Measurements from ENCODE around the gene CITED1. TPM values are rescaled to one million over a fixed set of nuclear protein-coding genes. Genes with fewer than 3 reads are reported as not detected.
A peak's percentile ranks its signal among the peaks of the same experiment; 100 is the strongest.

The CITED1 gene, protein sequence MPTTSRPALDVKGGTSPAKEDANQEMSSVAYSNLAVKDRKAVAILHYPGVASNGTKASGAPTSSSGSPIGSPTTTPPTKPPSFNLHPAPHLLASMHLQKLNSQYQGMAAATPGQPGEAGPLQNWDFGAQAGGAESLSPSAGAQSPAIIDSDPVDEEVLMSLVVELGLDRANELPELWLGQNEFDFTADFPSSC
- total RNA-seq (1 to 10 TPM in 1 of 2 donors, under 1 TPM in 1; 0.39 to 3.8 TPM), polyA plus RNA-seq (ENCODE audit: insufficient read length in 6 of 6) (under 1 TPM in 5 of 6 donors, not detected in 1; 0.59 to 0.96 (median 0.61) TPM)
- long read RNA-seq, donor 1 = 0 reads
- long read RNA-seq, donor 2 = 0 reads
- long read RNA-seq, donor 3 = 0 reads
- long read RNA-seq, donor 4, partial matches to known transcripts = 0 of 2 reads
- long read RNA-seq, donor 4, other reads (novel, unspliced or antisense) = 1 of 2 reads
- long read RNA-seq, donor 5 = 0 reads
- long read RNA-seq, donor 6, partial matches to known transcripts = 0 of 1 reads
- long read RNA-seq, donor 6, other reads (novel, unspliced or antisense) = 0 of 1 reads
- long read RNA-seq, donor 7 = 0 reads
- long read RNA-seq, donor 8 = 0 reads
- long read RNA-seq, donor 9 = 0 reads
- long read RNA-seq, donor 10 = 0 reads
- long read RNA-seq, donor 11, partial matches to known transcripts = 0 of 3 reads
- long read RNA-seq, donor 11, other reads (novel, unspliced or antisense) = 0 of 3 reads
- long read RNA-seq, donor 12, partial matches to known transcripts = 0 of 1 reads
- long read RNA-seq, donor 12, other reads (novel, unspliced or antisense) = 0 of 1 reads

DNA sequence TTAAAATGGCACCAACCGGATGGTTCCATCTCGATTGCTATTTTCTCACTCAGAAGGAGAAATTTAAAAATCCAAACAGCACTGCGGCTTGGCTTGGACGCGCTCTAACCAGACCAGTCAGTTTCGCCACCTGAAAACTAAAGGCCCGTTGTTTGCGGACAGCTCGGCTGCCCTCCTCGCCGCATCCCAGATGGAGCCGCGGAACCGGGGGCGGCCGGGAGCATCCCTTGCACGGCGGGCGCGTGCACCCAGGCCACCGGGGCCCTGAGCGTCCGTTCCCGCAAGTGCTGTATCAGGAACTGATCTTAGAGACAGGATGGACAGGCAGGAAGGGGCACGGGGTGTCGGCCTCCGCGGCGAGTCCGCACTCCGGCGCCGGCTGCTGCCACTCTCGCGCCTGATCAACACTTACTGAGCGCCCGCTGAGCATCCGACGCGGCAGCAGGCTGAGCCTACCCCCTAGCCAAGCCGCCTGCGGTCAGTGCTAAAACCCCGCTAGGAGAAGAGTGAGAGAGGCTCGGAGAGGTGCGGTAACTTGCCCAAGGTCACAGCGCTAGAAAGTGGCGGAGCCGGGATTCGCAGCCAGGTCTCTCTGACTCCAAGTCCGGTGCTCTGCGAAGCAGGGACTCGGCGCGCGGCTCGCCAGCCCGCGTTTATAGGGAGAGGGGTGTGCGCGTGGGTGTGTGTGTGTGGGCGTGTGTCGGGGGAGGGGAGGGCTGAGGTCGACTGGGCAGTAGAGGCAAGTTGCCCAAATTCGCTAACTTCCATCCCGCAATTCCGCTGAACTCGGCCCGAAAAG lies at the start of gene CITED1:
TSS of gene CITED1 (minus strand) at position 629 of the 799 bp plus-strand sequence. CDS start 3,045 bp downstream, outside the sequence.
- Histone ChIP-seq H3K36me3 (no peaks in the 10 kb centered on the region), H3K27me3 (peaks cover 75 to 84% of the 10 kb centered on the region in 2 donors), H3K4me3 (peak within 1 kb of the TSS; percentile 29 to 41), H3K27ac (no peak within 1 kb of the TSS), H3K4me1 (peaks cover 9 to 24% of the 10 kb centered on the region in 2 donors), H3K9me3 (no peaks in the 10 kb centered on the region)
- TF ChIP-seq, protein P1, sequence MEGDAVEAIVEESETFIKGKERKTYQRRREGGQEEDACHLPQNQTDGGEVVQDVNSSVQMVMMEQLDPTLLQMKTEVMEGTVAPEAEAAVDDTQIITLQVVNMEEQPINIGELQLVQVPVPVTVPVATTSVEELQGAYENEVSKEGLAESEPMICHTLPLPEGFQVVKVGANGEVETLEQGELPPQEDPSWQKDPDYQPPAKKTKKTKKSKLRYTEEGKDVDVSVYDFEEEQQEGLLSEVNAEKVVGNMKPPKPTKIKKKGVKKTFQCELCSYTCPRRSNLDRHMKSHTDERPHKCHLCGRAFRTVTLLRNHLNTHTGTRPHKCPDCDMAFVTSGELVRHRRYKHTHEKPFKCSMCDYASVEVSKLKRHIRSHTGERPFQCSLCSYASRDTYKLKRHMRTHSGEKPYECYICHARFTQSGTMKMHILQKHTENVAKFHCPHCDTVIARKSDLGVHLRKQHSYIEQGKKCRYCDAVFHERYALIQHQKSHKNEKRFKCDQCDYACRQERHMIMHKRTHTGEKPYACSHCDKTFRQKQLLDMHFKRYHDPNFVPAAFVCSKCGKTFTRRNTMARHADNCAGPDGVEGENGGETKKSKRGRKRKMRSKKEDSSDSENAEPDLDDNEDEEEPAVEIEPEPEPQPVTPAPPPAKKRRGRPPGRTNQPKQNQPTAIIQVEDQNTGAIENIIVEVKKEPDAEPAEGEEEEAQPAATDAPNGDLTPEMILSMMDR (IDR thresholded peaks at IDR 0.05) = no peak
- DNase-seq = peak in 1 of 4 donors; percentile 53
- ATAC-seq = peak; percentile 6
- intact Hi-C loops (cut with DNase I) = no loop called here

DNA sequence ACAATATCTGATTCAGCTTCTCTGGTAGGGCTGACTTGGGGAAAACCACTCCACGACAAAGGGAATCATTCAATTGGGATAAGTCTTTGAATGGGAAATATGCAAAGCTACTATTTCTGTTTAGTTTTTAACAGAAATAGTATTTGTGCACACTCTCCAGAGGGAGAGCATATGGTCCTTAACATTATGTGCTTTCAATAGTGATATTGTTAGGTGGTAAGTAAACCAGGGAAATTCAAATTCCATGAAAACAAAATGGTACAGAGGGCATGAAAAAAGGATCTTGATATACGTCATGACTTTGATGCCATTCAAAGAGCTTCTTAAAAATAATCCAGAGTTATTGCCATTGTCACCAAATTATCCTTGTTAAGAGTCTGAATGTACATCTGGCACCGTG lies 47.1 kb upstream of the CITED1 start:
- H3K36me3 ChIP-seq = peaks cover 0 to 23% of the 10 kb centered on the region in 2 donors
- TF ChIP-seq, protein P1 (IDR thresholded peaks at IDR 0.05) = no peak
- ATAC-seq = no peak
- no peak overlapping the region for H3K4me3 ChIP-seq
- intact Hi-C loops (cut with DNase I) = no loop called here
- no peaks in the 10 kb centered on the region for H3K4me1 ChIP-seq
- H3K27ac ChIP-seq = no peak overlapping the region
- no peaks in the 10 kb centered on the region for H3K9me3 ChIP-seq
- H3K27me3 ChIP-seq = peaks cover 0 to 4% of the 10 kb centered on the region in 2 donors
- no peak for DNase-seq

DNA sequence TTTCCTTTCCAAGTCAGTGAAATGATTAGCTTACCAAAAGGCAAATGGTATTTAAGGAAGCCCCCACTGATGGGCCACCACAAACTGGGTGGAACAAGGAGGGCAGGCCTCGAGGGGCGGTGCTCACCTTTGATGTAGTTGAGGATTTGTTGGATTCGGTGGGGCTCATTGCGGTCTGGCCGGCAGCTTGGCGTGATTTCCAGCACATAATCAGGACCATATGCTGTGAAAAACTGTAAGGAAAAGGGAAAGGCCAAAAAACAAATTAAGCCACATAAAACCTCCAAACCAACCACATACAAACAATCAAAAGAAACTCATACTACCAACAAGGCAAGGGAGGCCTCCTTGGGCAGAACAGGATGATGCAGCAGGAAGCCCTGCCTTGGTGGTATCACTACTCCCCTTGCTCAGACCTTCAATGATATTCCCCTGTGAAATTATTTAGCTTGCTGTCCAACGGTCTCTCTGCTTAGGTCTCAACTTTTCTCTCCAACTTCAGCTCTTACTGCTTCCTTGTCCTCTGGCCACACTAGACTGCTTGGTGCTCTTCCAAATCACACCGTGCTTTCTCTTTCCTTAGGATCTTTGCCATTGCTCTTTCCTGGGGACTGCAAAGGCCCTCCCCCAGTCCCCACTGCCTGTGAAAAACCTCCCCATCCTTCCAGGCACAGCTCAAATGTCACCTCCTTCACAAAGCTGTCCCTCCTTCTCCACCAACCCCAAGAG lies 46.1 kb upstream of the CITED1 start:
- Histone ChIP-seq H3K9me3 (no peaks in the 10 kb centered on the region), H3K4me1 (no peaks in the 10 kb centered on the region), H3K4me3 (no peak overlapping the region), H3K36me3 (peaks cover 0 to 23% of the 10 kb centered on the region in 2 donors), H3K27me3 (peaks cover 0 to 4% of the 10 kb centered on the region in 2 donors), H3K27ac (no peak overlapping the region)
- no peak for ATAC-seq
- intact Hi-C loops (cut with DNase I) = no loop called here
- TF ChIP-seq, protein P1 (IDR thresholded peaks at IDR 0.05) = no peak
- no peak for DNase-seq

DNA sequence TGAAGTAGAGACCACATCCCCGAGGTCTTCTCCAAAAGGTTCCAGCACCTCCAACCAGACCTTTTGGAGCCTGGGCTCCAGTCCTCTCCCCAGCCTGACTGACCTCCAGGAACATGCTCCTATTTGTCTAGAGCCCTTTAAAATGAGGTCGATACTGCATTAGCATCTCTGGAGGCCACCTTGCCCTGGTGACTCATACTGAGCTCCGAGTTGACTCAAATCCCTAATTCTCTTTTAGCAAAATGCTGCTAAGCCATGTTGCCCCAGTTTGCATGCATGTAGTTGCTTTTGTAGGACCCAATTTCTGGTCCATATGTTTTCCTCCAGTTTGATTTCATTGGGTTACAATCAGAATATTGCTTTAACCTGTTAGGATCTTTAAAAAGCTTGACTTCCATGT lies 43.5 kb upstream of the CITED1 start:
- Histone ChIP-seq H3K36me3 (peaks cover 0 to 23% of the 10 kb centered on the region in 2 donors), H3K4me3 (no peak overlapping the region), H3K27ac (no peak overlapping the region), H3K9me3 (no peaks in the 10 kb centered on the region), H3K4me1 (no peaks in the 10 kb centered on the region), H3K27me3 (peaks cover 0 to 2% of the 10 kb centered on the region in 2 donors)
- DNase-seq (no peak), ATAC-seq (no peak)
- TF ChIP-seq, protein P1 (IDR thresholded peaks at IDR 0.05) = no peak
- intact Hi-C loops (cut with DNase I) = no loop called here
